ENCODE data around the gene NID1.

The NID1 gene
- long read RNA-seq, result 0 reads

- H3K27ac ChIP-seq (replicated peaks), result no peak within 1 kb of the TSS; the same call in 1 of the 2 replicates
- H3K27me3 ChIP-seq (ENCODE audit: insufficient read depth, poor library complexity, severe bottlenecking), result peaks cover 6% of the 10 kb centered on the region
- DNase-seq (ENCODE audit: low read depth in 1 of 2, low spot score in 1 of 2), result peak in 1 of 2 experiments; percentile 11
- peak within 1 kb of the TSS; percentile 36 for H3K4me3 ChIP-seq (replicated peaks; ENCODE audit: insufficient read depth, low read length)
- TF ChIP-seq SPI1 (IDR thresholded peaks at IDR 0.05; ENCODE audit: borderline replicate concordance, low read depth), result no peak
- TF ChIP-seq POLR2AphosphoS5 (IDR thresholded peaks at IDR 0.05; ENCODE audit: low read depth), result no peak
- TF ChIP-seq GABPA (IDR thresholded peaks at IDR 0.05; ENCODE audit: low read depth), result no peak
- TF ChIP-seq REST (IDR thresholded peaks at IDR 0.05; ENCODE audit: insufficient replicate concordance, low read depth), result no peak
- no peak for TF ChIP-seq CTCF (IDR thresholded peaks at IDR 0.05; ENCODE audit: insufficient read depth, low read length)
Measured at GRCh38 chr1:236064674-236065508, at the start of gene NID1. Gene NID1, minus strand, starts transcription at chr1:236065090. Its CDS starts 11 bp downstream, at chr1:236065079.

- no peak for DNase-seq (ENCODE audit: low read depth in 1 of 2, low spot score in 1 of 2)
- no peak overlapping the region for H3K4me3 ChIP-seq (replicated peaks; ENCODE audit: insufficient read depth, low read length)
- H3K27ac ChIP-seq (replicated peaks), result no peak overlapping the region
- TF ChIP-seq SPI1 (IDR thresholded peaks at IDR 0.05; ENCODE audit: borderline replicate concordance, low read depth), result no peak
- no peak for TF ChIP-seq CTCF (IDR thresholded peaks at IDR 0.05; ENCODE audit: insufficient read depth, low read length)
- no peak for TF ChIP-seq REST (IDR thresholded peaks at IDR 0.05; ENCODE audit: insufficient replicate concordance, low read depth)
- no peaks in the 10 kb centered on the region for H3K27me3 ChIP-seq (ENCODE audit: insufficient read depth, poor library complexity, severe bottlenecking)
Measured at GRCh38 chr1:236114076-236114747, 49.3 kb upstream of the NID1 start.

GRCh38 chr1:236113324-236114032, 48.6 kb upstream of the NID1 start:
- DNase-seq (ENCODE audit: low read depth in 1 of 2, low spot score in 1 of 2), result no peak
- no peak for TF ChIP-seq POLR2AphosphoS5 (IDR thresholded peaks at IDR 0.05; ENCODE audit: low read depth)
- no peak for TF ChIP-seq REST (IDR thresholded peaks at IDR 0.05; ENCODE audit: insufficient replicate concordance, low read depth)
- no peak for TF ChIP-seq SPI1 (IDR thresholded peaks at IDR 0.05; ENCODE audit: borderline replicate concordance, low read depth)
- Histone ChIP-seq H3K27me3 (ENCODE audit: insufficient read depth, poor library complexity, severe bottlenecking) (no peaks in the 10 kb centered on the region), H3K27ac (replicated peaks) (no peak overlapping the region), H3K4me3 (replicated peaks; ENCODE audit: insufficient read depth, low read length) (no peak overlapping the region)

Measured in HL-60 (cell line).